ENCODE results near the gene MORN2.

MORN2 gene

DNA sequence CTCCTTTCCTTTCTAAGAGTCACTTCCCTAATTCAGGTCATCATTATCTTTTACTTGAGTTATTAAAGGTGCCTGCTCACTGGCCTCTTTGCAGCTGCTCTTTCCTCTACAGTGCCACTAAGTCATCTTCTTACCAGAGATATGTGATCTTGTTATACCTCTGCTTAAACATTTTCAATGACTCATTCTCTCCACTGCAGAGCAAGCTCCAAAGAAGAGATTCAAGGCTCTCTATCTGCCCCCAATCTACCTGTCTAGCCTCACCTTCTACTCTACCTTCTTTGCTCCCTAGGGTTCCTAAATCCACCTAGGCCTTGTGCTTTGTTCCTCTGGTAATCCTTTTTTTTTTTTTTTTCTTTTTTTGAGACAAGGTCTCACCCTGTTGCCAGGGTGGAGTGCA, 17.0 kb downstream of the MORN2 start:
- DNase-seq = no peak

DNA sequence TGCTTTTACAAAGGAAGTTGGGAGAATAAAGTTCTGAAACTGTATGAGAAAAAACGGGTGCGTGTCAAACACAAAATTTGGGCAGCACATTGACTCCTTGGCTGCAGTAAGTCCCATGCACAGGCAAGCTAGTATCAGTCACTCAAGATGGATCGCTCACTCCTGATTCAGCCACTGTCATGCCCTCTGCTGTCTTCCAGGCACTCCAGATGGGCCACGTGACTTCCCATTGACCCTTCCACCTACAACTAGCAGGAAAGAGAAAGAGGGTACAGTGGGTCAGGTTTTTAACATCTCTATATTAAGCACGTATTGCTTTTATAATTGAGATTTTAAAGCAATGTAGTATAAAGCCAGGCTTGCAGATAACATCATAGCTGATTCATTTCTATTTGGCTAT, 22.5 kb downstream of the MORN2 start:
- DNase-seq = no peak

DNA sequence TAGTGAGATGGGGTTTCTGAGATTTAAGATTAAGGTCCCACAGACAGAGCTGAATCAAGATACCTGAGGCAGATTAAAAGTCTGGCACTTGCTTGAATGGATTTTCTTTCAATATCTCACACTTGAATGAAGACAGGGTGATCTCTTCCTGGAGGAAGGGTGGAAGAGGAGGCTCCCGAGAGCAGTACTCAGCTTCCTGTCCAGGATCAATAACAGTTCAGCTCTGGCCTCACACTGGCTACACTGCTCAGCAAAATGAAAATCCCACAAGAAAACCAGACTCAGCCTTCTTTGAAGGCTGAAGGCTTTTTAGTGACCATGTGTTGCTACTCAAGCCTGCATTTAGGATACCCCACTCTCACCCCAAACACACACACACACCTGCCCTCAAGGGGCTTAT, 24.9 kb downstream of the MORN2 start:
- DNase-seq = no peak

DNA sequence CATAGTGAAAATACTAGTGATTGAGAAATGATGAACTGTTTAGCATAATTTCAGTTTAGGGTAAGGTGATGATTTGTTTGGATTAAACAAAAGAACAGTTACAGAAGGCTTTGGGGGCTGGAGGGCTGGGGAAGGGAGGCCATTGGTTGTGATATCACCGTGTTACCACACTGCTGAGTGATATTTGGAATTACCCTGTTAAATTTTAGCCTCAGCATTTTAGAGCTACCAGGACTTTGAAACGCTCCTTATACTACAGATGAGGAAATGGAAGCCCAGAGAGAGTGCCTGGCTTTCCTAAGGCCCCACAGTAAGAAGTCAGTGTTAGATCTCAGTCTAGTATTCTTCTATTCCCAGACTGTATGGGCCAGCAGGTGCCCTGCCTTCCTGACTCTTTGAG, 29.5 kb downstream of the MORN2 start:
- no peak for DNase-seq

DNA sequence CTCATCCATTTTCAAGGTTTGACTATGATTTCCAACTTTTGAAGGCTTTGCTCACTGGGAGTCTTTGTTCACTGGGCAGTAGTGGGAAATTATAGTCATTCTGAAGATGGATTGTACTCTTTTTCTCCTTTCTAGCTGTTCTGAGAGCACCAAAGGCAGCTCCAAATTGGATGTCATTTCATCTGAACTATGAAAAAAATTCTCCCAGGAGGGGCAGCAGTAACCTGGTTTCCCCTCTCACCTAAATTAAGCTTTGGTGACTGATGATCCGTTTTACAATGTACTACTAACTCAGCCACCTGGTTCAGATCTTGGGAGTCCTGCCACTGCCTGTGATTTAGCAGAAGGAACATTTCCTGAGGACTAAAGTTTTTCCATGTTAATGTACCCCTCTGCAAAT, 31.5 kb downstream of the MORN2 start:
- DNase-seq = no peak

DNA sequence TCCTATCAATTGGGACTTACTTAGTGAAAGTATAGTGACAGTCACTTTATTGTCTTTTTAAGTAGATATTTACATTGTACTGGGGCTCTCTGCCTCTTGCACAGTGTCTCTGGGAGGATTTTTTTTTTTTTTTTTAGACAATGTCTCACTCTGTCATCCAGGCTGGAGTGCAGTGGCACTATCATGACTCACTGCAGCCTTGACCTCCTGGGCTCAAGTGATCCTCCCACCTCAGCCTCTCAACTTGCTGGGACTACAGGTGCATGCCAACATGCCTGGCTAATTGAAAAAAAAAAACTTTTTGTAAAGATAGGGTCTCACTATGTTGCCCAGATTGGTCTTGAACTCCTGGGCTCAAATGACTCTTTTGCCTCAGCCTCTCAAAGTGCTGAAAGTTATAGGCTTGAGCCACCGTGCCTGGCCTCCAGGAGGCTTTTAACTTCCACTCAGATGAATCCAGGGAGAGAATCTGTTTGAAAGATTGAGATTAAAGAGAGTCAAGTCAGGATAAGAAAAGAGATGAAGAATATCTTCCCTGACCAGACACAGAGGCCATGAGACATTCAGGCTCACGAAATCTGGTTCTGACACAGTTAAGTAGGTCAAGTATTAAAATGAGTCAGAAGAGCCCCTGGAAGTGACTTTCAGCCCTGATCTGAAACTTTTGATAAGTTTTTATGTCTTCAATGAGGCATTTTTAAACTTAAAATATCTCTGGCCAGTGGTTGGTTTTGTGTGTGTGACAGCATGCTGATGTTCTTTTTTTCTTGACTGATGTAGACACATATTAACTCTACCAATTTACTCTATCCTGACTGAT, 32.2 kb downstream of the MORN2 start:
- no peak for DNase-seq

DNA sequence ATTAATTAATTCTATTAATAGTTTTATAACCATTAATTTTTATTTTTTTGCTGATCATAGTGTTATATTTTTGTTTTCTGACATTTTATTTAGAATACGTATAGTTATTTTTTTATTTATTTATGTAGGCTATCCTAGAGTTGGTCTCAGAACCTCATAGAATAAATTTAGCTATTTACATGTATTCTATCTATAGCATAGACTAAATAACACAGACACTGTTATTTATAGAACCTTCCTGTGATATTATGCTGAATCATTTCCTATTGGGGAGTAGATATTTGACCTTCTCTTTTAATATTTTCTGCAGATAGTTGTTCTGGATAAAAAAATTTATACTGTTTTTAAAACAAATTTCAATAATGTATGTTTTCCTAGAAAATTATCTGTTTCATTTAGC, 34.1 kb downstream of the MORN2 start:
- DNase-seq = no peak

DNA sequence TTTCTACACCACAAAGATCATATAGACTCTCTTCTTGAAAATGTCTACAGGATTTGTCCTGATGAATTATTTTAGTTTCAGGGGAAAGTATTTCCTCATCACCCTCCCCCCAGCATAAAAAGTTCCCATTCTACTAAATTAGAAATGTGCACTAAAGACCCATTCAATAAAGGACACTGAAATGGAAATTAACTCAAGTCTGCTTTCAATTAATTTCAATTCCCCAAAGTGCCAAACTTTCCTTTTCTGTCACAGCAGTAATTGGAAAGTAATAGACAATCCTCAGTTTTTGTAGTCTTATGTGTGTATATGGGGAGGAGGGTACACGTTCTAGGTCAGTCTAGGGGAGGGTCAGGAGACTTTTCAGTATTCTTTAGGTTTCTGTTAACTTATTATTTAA, 35.4 kb downstream of the MORN2 start:
- DNase-seq = no peak

DNA sequence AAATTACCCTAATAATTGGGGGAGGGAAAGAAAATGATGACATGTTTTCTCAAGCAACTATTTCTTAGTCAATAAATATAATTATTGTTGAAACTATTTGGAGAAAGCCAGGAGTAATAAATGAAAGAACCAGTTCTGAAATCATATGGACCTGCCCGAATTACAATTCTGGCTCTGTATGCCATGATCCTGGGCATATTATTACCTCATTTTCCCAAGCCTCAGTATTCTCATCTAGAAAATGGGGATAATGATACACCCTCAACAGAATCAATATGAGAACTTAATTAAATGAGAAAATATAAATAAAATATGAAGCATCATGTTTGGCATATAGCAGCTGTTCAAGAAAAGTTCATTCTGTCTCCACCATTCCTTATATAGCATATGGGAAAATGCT, 36.8 kb downstream of the MORN2 start:
- no peak for DNase-seq

DNA sequence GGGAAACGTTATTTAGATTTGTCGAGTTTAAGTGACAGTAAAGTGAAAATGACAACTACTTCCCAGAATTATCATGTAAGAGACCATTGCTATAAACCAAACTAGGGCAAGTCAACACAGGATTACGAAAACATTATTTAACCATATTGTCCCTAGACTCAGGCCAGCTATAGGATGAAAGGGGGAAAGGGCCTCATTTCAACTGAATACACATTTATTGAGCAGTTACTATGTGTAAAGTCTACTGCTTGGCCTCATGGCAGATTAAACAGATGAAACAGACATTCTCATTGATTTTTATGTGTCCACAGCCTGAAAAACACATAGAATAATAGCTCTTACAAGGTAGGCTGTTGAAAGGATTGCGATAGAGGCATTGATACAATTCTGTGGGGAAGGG, 46.6 kb downstream of the MORN2 start:
- DNase-seq = no peak

DNA sequence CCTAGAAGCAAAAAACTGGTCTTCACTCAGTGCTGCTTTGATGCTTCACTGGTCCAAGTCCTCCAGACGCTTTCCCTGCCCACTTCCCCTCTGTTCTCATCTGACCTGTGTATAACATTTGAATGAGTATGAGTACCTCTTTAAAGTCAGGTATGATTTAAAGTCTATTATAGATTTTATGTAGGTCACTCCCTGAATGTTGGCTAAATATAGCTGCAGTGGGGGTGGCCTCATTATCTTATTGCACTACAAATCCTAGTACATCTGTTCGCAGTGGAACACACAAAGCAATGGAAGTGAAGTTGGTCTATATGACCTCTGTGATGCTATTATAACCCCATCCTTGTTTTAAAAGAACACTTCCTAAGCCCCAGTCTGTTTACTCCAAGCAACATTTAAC, 47.1 kb downstream of the MORN2 start:
- DNase-seq = no peak

DNA sequence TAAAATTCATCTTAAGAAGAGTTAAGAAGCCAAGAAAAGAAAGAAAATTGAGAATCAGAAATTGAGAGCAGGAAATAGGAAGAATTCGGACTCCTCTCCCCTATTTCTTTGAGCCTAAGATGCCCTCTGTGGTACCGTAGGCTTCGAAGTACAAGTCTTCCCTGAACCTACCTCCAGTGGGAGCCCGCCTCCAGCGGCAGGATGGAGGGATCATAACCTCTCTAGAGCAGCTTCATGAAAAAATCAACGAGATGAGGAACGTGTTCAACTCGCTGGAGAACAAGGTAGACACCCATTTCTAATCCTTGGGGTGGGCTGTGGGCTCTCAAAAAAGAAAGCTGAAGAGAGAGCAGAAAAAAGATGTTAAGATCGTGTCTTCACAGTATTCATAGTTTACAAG, 50.2 kb downstream of the MORN2 start:
- DNase-seq = no peak

DNA sequence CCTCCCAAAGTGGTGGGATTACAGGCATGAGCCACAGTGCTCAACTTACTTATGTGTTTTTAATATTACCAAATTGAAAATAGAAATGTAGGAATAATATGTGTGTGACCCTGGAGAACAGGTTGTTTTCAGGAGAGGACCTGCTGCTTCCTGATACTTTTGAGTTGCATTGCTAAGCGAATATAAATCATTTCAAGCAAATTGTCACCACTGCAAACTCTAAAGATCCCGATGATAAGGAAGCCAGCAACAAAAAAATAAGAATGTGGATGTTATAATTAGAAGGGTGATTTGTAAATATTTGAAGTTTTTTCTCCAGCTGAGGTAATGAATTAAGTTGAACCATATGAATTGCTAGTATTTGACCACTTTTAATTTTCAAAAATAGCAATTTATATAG, 54.8 kb downstream of the MORN2 start:
- DNase-seq = no peak

All from NCI-H2107 (cell line).